ENCODE data around the gene APMAP.

APMAP gene

GRCh38 chr20:24963672-24964505, 28.7 kb downstream of the APMAP start:
- no peak for DNase-seq

- no peak for DNase-seq
Observed at GRCh38 chr20:24962510-24962909, 30.0 kb downstream of the APMAP start.

- no peak for DNase-seq
Observed at GRCh38 chr20:24962182-24962492, 30.4 kb downstream of the APMAP start.

- no peak for DNase-seq
Observed at GRCh38 chr20:24961384-24962181, 31.0 kb downstream of the APMAP start.

- no peak for DNase-seq
Observed at GRCh38 chr20:24960861-24961260, 31.7 kb downstream of the APMAP start.

- no peak for DNase-seq
Observed at GRCh38 chr20:24960302-24960801, 32.2 kb downstream of the APMAP start.

- no peak for DNase-seq
Observed at GRCh38 chr20:24959591-24960301, 32.8 kb downstream of the APMAP start.

- no peak for DNase-seq
Observed at GRCh38 chr20:24958506-24959385, 33.8 kb downstream of the APMAP start.

- no peak for DNase-seq
Observed at GRCh38 chr20:24957326-24958016, 35.1 kb downstream of the APMAP start.

- no peak for DNase-seq
Observed at GRCh38 chr20:24956001-24956841, 36.3 kb downstream of the APMAP start.

- DNase-seq: no peak
Observed at GRCh38 chr20:24955045-24955444, 37.5 kb downstream of the APMAP start.

- no peak for DNase-seq
Observed at GRCh38 chr20:24954566-24954965, 38.0 kb downstream of the APMAP start.

GRCh38 chr20:24954151-24954550, 38.4 kb downstream of the APMAP start:
- DNase-seq: no peak

GRCh38 chr20:24953621-24954133, 38.9 kb downstream of the APMAP start:
- no peak for DNase-seq

GRCh38 chr20:24953209-24953575, 39.4 kb downstream of the APMAP start:
- no peak for DNase-seq

GRCh38 chr20:24952376-24953208, 40.0 kb downstream of the APMAP start:
- no peak for DNase-seq

- DNase-seq: no peak
Observed at GRCh38 chr20:24951536-24952083, 40.9 kb downstream of the APMAP start.

- DNase-seq: no peak
Observed at GRCh38 chr20:24950836-24951525, 41.6 kb downstream of the APMAP start.
